GF-D8 (cell line): ENCODE measurements around the gene CDK3.
"Not testable (repeated sequence)": the region's sequence is repeated elsewhere in the genome, so short reads cannot be mapped to it uniquely, and the experiment has no call there.

Experiments used
- DNase-seq: peaks from one replicate; lab custom pipeline; 2025; lab: John Stamatoyannopoulos, UW

Gene CDK3

DNA sequence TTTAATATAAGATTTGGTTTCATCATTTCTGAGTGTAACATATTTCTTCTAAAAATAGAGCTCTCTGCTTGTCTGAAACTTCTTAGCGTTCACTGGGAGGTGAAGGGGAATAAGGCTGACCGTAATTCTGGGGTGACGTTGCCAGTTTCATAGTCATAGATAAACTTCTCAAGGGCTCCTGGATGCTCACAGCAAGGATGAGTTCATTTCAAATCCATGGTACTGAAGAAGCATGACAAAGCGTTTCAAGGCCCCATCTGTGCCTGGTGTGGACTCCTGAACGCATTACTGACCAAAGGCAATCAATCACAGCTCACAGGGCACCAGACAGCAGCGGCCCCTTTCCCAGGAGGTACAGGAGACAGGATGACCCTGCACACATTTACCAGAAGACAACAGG, 38.5 kb downstream of the CDK3 start:
- DNase-seq, result no peak

DNA sequence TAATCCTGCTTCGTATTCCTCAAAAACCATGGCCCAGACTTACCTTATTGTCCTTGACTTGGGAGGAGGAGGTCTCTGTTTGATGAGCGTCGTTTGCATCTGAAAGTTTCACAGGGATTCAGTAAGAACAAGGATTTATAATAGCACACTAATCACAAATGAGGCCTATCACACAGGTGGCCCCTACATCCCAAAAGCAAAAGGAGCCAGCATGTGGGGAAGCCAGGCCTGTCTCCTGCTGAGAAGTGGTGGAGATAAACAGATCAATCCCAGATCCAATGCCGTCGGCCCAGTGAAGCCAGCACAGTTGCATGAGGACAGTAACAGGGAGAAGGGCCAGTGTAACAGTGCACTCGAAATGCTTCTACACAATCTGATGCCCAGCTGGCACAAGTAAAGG, 39.7 kb downstream of the CDK3 start:
- DNase-seq, result no peak

DNA sequence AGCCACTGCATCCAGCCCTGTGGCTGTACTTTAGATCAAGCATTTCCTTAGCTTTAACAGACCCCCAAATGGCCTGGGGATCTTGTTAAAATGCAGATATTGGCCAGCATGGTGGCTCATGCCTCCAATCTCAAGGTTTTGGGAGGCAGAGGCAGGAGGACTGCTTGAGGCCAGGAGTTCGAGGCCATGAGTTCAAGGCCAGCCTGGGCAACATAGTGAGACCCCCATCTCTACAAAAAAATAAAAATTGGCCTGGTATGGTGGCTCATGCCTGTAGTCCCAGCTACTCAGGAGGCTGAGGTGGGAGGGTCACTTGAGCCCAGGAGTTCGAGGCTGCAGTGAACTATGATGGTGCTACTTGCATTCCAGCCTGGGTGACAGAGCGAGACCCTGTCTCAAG, 42.2 kb downstream of the CDK3 start:
- DNase-seq, result not testable (repeated sequence)

DNA sequence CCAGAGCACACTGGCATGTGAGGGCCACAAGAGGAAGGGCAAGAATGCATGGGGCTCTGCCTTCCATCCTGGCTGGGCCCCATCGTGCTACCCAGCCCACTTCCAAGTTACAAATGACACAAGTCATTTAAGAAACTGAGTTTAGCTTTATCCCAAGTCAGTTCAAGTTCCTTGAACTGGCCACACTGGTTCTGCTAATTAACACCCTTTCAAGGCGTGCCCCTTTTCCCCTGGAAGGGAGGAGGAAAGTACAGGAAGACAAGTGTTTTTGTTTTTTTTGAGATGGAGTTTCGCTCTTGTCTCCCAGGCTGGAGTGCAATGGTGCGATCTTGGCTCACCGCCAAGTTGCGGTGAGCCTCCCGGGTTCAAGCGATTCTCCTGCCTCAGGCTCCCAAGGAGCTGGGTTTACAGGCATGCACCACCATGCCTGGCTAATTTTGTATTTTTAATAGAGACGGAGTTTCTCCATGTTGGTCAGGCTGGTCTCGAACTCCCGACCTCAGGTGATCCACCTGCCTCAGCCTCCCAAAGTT, 43.9 kb downstream of the CDK3 start:
- DNase-seq, result not testable (repeated sequence)

DNA sequence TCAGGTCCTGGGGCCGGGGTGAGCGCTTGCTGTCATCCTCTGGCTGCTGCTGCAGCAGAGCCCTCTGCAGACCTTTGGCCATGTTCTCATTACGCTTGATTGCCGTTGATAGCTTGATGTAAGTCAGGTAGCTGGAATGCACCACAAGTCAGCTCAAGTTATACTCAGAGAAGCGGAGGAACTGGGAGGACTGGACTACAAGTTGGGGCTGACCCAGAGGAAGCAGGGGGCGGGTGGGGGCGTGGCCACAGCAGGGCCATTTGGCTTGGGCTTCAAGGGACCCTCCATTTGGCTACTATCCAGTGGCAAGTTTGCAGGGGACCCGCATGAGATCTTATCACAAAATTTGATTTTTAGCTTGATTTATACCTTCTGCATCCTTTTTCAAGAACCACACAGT, 45.4 kb downstream of the CDK3 start:
- DNase-seq, result no peak

DNA sequence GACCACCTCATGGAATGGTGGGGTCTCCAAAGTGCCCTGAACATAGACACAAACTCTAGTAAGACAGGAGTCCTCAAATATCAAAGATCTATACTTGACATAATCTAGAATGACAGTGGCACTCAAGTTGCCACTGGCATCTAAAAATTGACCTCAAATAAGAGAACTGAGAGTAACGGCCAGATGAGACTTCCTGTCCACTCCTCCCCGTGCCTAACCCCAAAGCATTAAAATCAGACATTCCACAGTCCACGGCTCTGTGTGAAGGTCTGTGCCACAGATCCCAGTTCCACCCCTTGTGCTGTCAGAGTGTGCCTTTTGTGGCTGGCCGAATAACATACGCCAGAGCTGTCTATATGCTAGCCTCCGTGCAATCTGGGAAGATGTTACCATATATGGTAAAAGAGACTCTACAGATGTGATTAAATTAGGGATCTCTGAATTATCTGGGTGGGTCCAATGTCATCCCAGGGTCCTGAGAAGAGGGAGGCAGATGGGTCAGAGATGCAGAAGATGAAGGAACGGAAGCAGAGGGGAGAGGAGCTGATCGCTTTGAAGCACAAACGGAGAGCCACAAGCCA, 47.5 kb downstream of the CDK3 start:
- no peak for DNase-seq

DNA sequence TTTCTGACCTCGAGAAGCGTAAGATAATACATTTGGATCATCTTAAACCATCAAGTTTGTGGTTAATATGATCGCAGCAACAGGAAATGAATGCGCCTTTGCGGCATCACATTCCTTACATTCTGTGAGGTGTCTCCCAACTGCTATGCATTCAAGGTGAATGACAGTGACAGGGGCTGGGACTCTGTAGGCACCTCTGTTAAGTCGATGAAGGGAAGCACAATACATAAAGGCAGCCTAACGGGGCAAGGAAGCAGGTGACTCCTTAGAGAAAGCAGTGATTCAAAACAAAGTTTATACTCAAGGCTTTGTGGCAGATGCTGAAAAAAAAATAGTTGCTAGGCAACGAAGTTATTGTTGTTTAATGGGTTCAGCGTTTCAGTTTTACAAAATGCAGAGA, 48.1 kb downstream of the CDK3 start:
- DNase-seq, result no peak

DNA sequence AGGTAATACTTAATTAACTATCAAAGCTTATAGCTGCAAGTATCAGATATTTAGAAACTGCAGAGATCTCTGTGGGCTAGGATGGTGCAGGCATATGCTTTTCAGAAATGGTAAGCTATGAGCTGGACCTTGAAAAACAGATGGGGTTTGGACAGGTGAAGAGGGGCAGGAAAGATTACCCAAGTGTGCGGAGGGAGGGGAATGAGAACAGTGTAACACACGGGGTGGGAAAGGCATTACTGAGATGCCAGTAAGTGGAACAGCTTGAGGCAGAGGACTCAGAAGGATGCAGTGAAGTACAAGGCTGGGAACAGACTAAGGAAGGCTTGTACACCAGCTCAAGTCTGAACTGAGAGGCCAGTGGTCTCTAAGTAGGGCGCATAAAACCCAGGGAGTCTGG, 48.6 kb downstream of the CDK3 start:
- no peak for DNase-seq

DNA sequence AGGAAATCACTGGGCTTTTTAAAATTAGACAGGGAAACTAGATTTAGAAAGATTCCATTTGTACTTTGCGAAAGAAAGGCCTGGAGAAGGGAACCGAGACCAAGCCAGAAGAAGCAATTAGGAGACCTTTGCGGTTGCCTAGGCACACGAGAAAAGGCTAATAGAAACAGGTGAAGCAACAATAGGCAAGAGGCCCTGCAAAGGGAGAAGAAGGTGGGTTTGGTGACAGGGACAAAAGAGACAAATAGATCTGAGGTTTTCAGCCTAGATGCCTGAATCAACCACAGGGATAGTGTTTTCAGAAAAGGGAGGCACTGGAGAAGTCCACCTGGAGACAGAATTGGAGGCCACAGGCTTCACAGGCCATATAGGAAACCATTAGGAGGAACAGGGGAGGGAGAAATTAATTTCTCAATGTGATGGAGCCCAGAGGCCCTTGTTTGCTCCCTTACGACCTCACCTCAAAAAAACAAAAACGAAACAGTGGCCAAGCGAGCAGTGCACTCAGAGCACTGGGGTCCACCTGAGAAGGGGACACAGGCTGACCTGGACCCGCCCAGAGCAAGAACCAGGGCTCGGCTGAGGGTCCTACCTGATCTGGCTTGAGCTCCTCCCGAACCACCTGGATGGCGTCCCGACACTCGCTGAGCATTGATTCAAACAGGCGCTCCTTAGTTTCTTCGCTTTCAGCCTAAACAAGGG, 49.3 kb downstream of the CDK3 start:
- DNase-seq, result no peak

DNA sequence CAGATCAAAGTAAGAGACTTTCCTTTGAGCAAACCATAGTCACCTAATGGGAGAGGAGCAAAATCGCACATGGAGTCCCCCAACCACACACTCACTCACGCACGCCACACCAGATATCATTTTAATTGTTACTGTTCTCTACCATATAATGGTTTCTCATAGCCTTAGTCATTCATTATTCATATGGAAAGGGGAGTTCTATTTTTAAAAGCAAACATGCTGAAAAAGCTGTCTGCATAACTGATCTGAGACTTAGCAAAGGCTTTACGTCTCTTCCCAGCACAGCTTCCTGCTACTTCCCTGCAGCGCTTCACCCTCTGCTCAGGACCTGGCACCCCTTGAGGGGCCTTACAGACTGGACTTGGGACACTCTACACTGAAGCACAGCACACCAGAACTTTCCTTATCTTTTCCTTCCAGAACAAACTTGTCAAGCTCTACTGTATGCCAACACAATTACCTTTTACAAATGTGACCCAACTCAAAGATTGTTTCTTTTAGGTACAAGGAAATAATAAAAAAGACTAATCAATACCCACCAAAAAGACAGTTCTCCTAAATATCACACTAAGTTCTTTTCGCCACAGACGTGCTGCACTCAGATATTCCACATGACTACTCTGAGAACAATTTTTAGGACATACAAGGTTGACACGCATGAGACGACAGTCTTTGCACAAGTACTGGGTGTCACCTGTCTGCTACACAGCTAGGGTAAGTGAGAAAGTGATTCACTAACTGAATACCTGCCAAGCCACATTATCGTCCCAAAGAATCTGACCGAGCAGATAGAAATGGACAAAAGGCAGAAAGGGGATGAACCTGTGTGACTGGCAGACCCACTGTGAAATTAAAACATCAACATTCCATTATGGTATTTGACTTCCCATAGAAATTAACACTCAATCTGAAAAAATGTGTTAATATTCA, 50.1 kb downstream of the CDK3 start:
- DNase-seq, result no peak

DNA sequence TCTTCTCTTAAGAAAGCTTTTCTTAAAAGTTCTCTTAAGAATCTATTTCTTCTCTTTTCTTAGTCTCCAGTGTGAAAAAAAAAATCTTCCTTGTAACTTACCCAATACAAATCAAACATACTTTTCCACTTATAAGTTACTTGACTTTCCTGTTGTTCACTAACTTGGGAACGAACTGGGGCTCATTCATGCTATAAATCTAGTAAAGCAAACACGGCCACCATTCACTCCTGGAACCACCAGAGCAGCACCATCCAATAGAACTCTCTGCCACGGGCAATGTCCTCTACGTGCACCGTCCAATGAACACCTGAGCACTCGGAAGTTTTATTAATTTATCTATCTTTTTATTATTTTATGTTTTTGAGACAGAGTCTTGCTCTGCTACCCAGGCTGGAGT, 50.9 kb downstream of the CDK3 start:
- DNase-seq, result no peak

DNA sequence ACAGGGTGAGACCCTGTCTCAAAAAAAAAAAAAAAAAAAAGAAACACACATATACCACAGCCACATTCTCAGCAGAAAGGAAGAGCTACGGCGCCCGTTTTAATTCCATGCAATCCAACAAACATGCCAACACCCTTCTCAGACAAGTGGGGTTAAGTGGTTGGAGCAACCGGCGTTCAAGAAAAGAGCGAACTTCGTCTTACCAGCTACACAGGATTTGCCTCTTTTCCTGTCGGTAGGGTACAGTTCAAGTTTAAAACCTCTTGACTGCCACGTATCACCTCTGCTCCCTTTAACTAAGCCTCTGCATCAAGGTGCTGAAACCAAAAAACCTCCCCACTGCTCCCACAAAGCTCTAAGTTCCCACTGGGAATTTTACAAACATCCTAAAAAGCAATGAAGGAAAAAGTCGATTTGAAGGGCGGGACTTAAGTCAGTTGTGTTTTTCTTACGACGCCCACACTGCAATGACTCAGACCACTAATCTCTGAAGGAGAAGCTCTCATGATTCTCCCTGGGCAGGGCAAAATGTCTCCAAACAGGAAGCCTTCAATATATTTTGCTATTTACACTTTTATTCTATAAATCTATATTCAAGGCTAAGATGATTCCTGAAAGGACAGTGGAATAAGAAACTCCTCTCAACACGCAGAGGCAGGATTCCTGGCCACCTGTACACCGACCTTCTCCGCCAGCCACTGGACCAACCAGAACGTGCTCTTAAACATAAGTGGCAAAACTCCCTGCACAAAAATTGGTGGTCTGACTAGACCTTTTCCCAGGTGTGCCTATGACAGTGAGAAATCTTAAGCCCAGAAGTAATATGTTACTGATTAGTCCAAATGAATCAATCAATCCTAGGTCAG, 52.8 kb downstream of the CDK3 start:
- DNase-seq, result no peak

DNA sequence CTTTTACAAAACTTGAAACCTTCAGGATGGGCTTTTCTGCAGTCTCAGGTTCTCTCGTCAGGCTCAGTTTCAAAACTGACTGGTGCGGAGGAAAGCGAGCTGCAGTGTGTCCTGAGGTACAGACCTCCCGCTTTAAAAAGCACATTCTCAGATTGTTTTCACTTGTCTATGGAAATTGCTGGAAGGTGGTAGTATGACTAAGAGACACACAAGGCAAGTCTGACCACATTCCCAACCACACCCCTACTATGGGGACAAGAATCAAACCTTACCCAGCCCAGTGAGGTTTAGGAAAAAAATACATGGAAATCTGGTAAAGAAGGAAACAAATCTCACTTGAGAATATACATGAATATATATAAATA, 53.4 kb downstream of the CDK3 start:
- no peak for DNase-seq
